Adrenal gland (tissue), 5 donors: ENCODE results near the gene INMT.

Experiments
- CTCF ChIP-seq, 6 experiments: fragments of 450-650 bp in 4 of 6; fragments of 200-600 bp in 2 of 6; sonication (generic) in 1 of 6; IDR thresholded peaks; 1 replicate in 5 of 6; 2 replicates in 1 of 6; pipeline versions ENCODE4 v1.5.1 to v1.8.0; 2016 to 2021; ENCODE audit warnings: antibody characterized with exemption in 6 of 6, mild to moderate bottlenecking in 2 of 6, moderate library complexity in 1 of 6
- POLR2A ChIP-seq, 2 donors: fragments of 450-650 bp; IDR thresholded peaks; one replicate each; pipeline ENCODE4 v1.6.1; 2017; ENCODE audit warnings: antibody characterized with exemption in 2 of 2, mild to moderate bottlenecking in 2 of 2, moderate library complexity in 1 of 2
- donor health status: DM: no; HTN: no; CAD: no.

- TF ChIP-seq CTCF (IDR thresholded peaks at IDR 0.05), result no peak
- no peak for TF ChIP-seq POLR2A (IDR thresholded peaks at IDR 0.05)
These were observed 33.9 kb downstream of the INMT start for GRCh38 chr7:30785786-30786185.
